NCI-H524 (cell line): ENCODE results near the gene FAIM2.
"Not testable (repeated sequence)": the region's sequence is repeated elsewhere in the genome, so short reads cannot be mapped to it uniquely, and the experiment has no call there.

Experiments used
- DNase-seq, 2 experiments: peaks; one replicate each; lab custom pipeline; 2025; lab: John Stamatoyannopoulos, UW

The FAIM2 gene

GRCh38 chr12:49877066-49877465 is 26.6 kb downstream of the FAIM2 start:
- no peak for DNase-seq

- DNase-seq = no peak
Measured at GRCh38 chr12:49876070-49876469, 27.6 kb downstream of the FAIM2 start.

GRCh38 chr12:49875115-49875720 is 28.5 kb downstream of the FAIM2 start:
- no peak for DNase-seq

GRCh38 chr12:49874142-49874897 is 29.4 kb downstream of the FAIM2 start:
- peak in 1 of 2 experiments; percentile 32 for DNase-seq

GRCh38 chr12:49873361-49873934 is 30.3 kb downstream of the FAIM2 start:
- no peak for DNase-seq

- DNase-seq = no peak
Measured at GRCh38 chr12:49872781-49873181, 30.9 kb downstream of the FAIM2 start.

GRCh38 chr12:49872381-49872780 is 31.3 kb downstream of the FAIM2 start:
- no peak for DNase-seq

- not testable (repeated sequence) for DNase-seq
Measured at GRCh38 chr12:49871811-49872251, 31.9 kb downstream of the FAIM2 start.

GRCh38 chr12:49871263-49871561 is 32.5 kb downstream of the FAIM2 start:
- no peak for DNase-seq

- DNase-seq = no peak
Measured at GRCh38 chr12:49870501-49871262, 33.0 kb downstream of the FAIM2 start.

- DNase-seq = no peak
Measured at GRCh38 chr12:49869816-49870500, 33.7 kb downstream of the FAIM2 start.

GRCh38 chr12:49868952-49869815 is 34.5 kb downstream of the FAIM2 start:
- DNase-seq = peak; percentile 96

- DNase-seq = no peak
Measured at GRCh38 chr12:49868449-49868848, 35.3 kb downstream of the FAIM2 start.

- DNase-seq = no peak
Measured at GRCh38 chr12:49867570-49868341, 35.9 kb downstream of the FAIM2 start.

GRCh38 chr12:49866859-49867569 is 36.7 kb downstream of the FAIM2 start:
- peak; percentile 29 to 53 for DNase-seq

GRCh38 chr12:49865782-49866135 is 37.9 kb downstream of the FAIM2 start:
- DNase-seq = no peak

- DNase-seq = no peak
Measured at GRCh38 chr12:49865109-49865781, 38.5 kb downstream of the FAIM2 start.

- peak; percentile 63 to 84 for DNase-seq
Measured at GRCh38 chr12:49864798-49865090, 39.0 kb downstream of the FAIM2 start.
